WTC11 (cell line): Measurements from ENCODE around the gene SLC9C1. TPM values are rescaled to one million over a fixed set of nuclear protein-coding genes. Genes with fewer than 3 reads are reported as not detected.

Source experiments
- ATAC-seq: fragments of 200-7000 bp; cut with Tn5 transposase; 2 replicates; pipeline ENCODE4 v1.10.0; 2021; ENCODE audit warnings: mild to moderate bottlenecking, moderate library complexity
- CTCF ChIA-PET: fragments of 300-600 bp; sonication (Branson Sonifier 250); formaldehyde crosslinking; loops from one replicate; lab custom pipeline; 2021; ENCODE audit warnings: antibody characterized with exemption; lab: Charles Lee
- POLR2A ChIA-PET: fragments of 350-600 bp; sonication (Branson Sonifier 250); formaldehyde crosslinking; loops from one replicate; lab custom pipeline; 2021; ENCODE audit warnings: antibody characterized with exemption; lab: Charles Lee
- DNase-seq: peaks from one replicate; pipeline ENCODE4 v3.0.0; 2021; ENCODE audit warnings: low spot score
- H3K27ac Mint-ChIP-seq: 2 replicates; pipeline ENCODE4 v1.8.0; 2021; ENCODE audit warnings: mixed read lengths
- H3K27me3 Mint-ChIP-seq: 2 replicates; pipeline ENCODE4 v1.8.0; 2021; ENCODE audit warnings: low read depth, mild to moderate bottlenecking, moderate library complexity, mixed read lengths
- H3K36me3 Mint-ChIP-seq: 2 replicates; pipeline ENCODE4 v1.8.0; 2021; ENCODE audit warnings: mixed read lengths
- H3K4me1 Mint-ChIP-seq: 2 replicates; pipeline ENCODE4 v1.8.0; 2022; ENCODE audit warnings: mixed read lengths
- H3K4me3 Mint-ChIP-seq: 2 replicates; pipeline ENCODE4 v1.8.0; 2021; ENCODE audit warnings: mild to moderate bottlenecking, moderate library complexity, mixed read lengths
- H3K9me3 Mint-ChIP-seq: 2 replicates; pipeline ENCODE4 v1.8.0; 2021; ENCODE audit warnings: mixed read lengths
- ATF1 ChIP-seq: sonication (generic); formaldehyde crosslinking; IDR thresholded peaks from 2 replicates; pipeline ENCODE4 v1.8.1; 2023; ENCODE audit warnings: mild to moderate bottlenecking, moderate library complexity, missing genetic modification reagents
- ATF2 ChIP-seq: sonication (generic); formaldehyde crosslinking; IDR thresholded peaks from 2 replicates; pipeline ENCODE4 v1.8.1; 2022; ENCODE audit warnings: low read depth, missing genetic modification reagents, borderline replicate concordance
- E2F4 ChIP-seq: sonication (generic); formaldehyde crosslinking; IDR thresholded peaks from 2 replicates; pipeline ENCODE4 v1.8.1; 2022; ENCODE audit warnings: low read depth, mild to moderate bottlenecking, moderate library complexity, missing genetic modification reagents, borderline replicate concordance
- EMX1 ChIP-seq: fragments of 250-450 bp; sonication (Bioruptor Pico); IDR thresholded peaks from 2 replicates; pipeline ENCODE4 v1.8.0; 2021; ENCODE audit warnings: mild to moderate bottlenecking
- GRHL2 ChIP-seq: fragments of 250-450 bp; sonication (Bioruptor Pico); IDR thresholded peaks from 2 replicates; pipeline ENCODE4 v1.8.0; 2022; ENCODE audit warnings: mild to moderate bottlenecking, moderate library complexity; ENCODE audit not compliant: insufficient replicate concordance, severe bottlenecking
- HMGXB4 ChIP-seq: sonication (generic); formaldehyde crosslinking; IDR thresholded peaks from 2 replicates; pipeline ENCODE4 v1.8.1; 2023; ENCODE audit warnings: mild to moderate bottlenecking, moderate library complexity, missing genetic modification reagents
- JAZF1 ChIP-seq: fragments of 250-450 bp; sonication (Bioruptor Pico); IDR thresholded peaks from 2 replicates; pipeline ENCODE4 v1.9.0; 2021; ENCODE audit warnings: moderate library complexity, mild to moderate bottlenecking, inconsistent platforms
- RELA ChIP-seq: sonication (generic); formaldehyde crosslinking; IDR thresholded peaks from 2 replicates; pipeline ENCODE4 v1.8.1; 2022; ENCODE audit warnings: missing genetic modification reagents, mild to moderate bottlenecking, borderline replicate concordance
- TCF7 ChIP-seq: sonication (generic); formaldehyde crosslinking; IDR thresholded peaks from 2 replicates; pipeline ENCODE4 v1.8.0; 2022; ENCODE audit warnings: mild to moderate bottlenecking, low read depth, missing genetic modification reagents, moderate library complexity
- TP53 ChIP-seq: sonication (generic); formaldehyde crosslinking; IDR thresholded peaks from 2 replicates; pipeline ENCODE4 v1.8.1; 2023; ENCODE audit warnings: mild to moderate bottlenecking, missing genetic modification reagents
- ZNF121 ChIP-seq: sonication (generic); formaldehyde crosslinking; IDR thresholded peaks from 2 replicates; pipeline ENCODE4 v1.8.0; 2023; ENCODE audit warnings: missing genetic modification reagents
- ZNF416 ChIP-seq: fragments of 250-450 bp; sonication (Bioruptor Pico); IDR thresholded peaks from 2 replicates; pipeline ENCODE4 v1.9.0; 2021; ENCODE audit warnings: mild to moderate bottlenecking, inconsistent platforms
- ZNF532 ChIP-seq: fragments of 250-450 bp; sonication (Bioruptor Pico); IDR thresholded peaks from 2 replicates; pipeline ENCODE4 v1.9.0; 2021; ENCODE audit warnings: mild to moderate bottlenecking, borderline replicate concordance
- total RNA-seq: library from RNA; stranded (reverse); gene quantifications from 3 replicates; pipeline ENCODE4 v1.2.3, GENCODE V29; 2021
- TF ChIP-seq, protein P1 (sequence below): fragments of 250-450 bp; sonication (Bioruptor Pico); IDR thresholded peaks from 2 replicates; pipeline ENCODE4 v1.9.0; 2021; ENCODE audit warnings: mild to moderate bottlenecking
- TF ChIP-seq, protein P2 (sequence below): sonication (generic); formaldehyde crosslinking; IDR thresholded peaks from 2 replicates; pipeline ENCODE4 v1.8.0; 2022; ENCODE audit warnings: mild to moderate bottlenecking, missing genetic modification reagents
- TF ChIP-seq, protein P3 (sequence below): sonication (generic); formaldehyde crosslinking; IDR thresholded peaks from 2 replicates; pipeline ENCODE4 v1.8.1; 2023; ENCODE audit warnings: mild to moderate bottlenecking, missing genetic modification reagents
- TF ChIP-seq, protein P4 (sequence below): fragments of 250-450 bp; sonication (Bioruptor Pico); IDR thresholded peaks from 2 replicates; pipeline ENCODE4 v1.9.0; 2021; ENCODE audit warnings: moderate library complexity, mild to moderate bottlenecking, inconsistent platforms, borderline replicate concordance

Gene SLC9C1
- total RNA-seq, 1 experiment from 2014 or later = 3.5 TPM

DNA sequence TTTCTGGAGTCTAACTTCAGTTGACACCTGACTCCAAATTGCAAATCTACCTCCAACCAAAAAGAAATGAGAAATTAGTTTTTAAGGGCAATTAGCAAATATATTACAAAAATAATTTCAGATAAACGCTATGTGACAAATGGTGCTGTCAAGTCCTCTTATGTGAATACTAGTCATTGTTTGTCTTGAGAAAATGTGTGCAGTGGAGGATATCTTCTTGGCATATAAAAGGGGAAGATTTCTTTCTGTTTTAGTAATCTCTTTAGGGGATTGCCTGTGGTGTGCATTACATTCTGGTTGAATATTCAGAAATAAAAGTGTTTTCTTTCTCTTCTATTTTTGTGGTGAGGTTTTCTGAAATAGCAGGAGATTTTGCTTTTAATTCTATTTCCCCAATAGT is 158.0 kb downstream of the SLC9C1 start (continued):
- TF ChIP-seq, protein P1, sequence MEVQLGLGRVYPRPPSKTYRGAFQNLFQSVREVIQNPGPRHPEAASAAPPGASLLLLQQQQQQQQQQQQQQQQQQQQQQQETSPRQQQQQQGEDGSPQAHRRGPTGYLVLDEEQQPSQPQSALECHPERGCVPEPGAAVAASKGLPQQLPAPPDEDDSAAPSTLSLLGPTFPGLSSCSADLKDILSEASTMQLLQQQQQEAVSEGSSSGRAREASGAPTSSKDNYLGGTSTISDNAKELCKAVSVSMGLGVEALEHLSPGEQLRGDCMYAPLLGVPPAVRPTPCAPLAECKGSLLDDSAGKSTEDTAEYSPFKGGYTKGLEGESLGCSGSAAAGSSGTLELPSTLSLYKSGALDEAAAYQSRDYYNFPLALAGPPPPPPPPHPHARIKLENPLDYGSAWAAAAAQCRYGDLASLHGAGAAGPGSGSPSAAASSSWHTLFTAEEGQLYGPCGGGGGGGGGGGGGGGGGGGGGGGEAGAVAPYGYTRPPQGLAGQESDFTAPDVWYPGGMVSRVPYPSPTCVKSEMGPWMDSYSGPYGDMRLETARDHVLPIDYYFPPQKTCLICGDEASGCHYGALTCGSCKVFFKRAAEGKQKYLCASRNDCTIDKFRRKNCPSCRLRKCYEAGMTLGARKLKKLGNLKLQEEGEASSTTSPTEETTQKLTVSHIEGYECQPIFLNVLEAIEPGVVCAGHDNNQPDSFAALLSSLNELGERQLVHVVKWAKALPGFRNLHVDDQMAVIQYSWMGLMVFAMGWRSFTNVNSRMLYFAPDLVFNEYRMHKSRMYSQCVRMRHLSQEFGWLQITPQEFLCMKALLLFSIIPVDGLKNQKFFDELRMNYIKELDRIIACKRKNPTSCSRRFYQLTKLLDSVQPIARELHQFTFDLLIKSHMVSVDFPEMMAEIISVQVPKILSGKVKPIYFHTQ (CRISPR knock-in tag) = no peak
- TF ChIP-seq E2F4 (CRISPR knock-in tag) (no peak), EMX1 (CRISPR knock-in tag) (no peak)

GRCh38 chr3:112134335-112135124 is 159.5 kb downstream of the SLC9C1 start:
- CTCF ChIA-PET = interaction anchor here (0.6 to 2.5 kb wide), 3 partner anchors 23 to 465 kb away, joined by 3 to 5 read pairs (median 3); partner anchors contain the start of gene SLC9C1
- no peak overlapping the region for H3K27ac Mint-ChIP-seq
- POLR2A ChIA-PET = no interaction called here
- no peak for DNase-seq
- peaks cover 50% of the 10 kb centered on the region for H3K4me1 Mint-ChIP-seq
- ATAC-seq = no peak
- H3K4me3 Mint-ChIP-seq = no peak overlapping the region
- H3K27me3 Mint-ChIP-seq = no peaks in the 10 kb centered on the region
- no peaks in the 10 kb centered on the region for H3K9me3 Mint-ChIP-seq
- peaks cover 4% of the 10 kb centered on the region; the same call in 1 of the 2 replicates for H3K36me3 Mint-ChIP-seq
- TF ChIP-seq, protein P2, sequence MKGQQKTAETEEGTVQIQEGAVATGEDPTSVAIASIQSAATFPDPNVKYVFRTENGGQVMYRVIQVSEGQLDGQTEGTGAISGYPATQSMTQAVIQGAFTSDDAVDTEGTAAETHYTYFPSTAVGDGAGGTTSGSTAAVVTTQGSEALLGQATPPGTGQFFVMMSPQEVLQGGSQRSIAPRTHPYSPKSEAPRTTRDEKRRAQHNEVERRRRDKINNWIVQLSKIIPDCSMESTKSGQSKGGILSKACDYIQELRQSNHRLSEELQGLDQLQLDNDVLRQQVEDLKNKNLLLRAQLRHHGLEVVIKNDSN = no peak
- TF ChIP-seq, protein P3, sequence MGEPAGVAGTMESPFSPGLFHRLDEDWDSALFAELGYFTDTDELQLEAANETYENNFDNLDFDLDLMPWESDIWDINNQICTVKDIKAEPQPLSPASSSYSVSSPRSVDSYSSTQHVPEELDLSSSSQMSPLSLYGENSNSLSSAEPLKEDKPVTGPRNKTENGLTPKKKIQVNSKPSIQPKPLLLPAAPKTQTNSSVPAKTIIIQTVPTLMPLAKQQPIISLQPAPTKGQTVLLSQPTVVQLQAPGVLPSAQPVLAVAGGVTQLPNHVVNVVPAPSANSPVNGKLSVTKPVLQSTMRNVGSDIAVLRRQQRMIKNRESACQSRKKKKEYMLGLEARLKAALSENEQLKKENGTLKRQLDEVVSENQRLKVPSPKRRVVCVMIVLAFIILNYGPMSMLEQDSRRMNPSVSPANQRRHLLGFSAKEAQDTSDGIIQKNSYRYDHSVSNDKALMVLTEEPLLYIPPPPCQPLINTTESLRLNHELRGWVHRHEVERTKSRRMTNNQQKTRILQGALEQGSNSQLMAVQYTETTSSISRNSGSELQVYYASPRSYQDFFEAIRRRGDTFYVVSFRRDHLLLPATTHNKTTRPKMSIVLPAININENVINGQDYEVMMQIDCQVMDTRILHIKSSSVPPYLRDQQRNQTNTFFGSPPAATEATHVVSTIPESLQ (CRISPR knock-in tag) = no peak
- TF ChIP-seq RELA (CRISPR knock-in tag) = no peak
- no peak for TF ChIP-seq ZNF532
- no peak for TF ChIP-seq TP53 (CRISPR knock-in tag)
- TF ChIP-seq TCF7 (CRISPR knock-in tag) = no peak
- TF ChIP-seq E2F4 (CRISPR knock-in tag) = no peak
- TF ChIP-seq ATF1 (CRISPR knock-in tag) = no peak
- no peak for TF ChIP-seq JAZF1 (CRISPR knock-in tag)
- TF ChIP-seq ZNF121 (CRISPR knock-in tag) = no peak
- TF ChIP-seq, protein P4, sequence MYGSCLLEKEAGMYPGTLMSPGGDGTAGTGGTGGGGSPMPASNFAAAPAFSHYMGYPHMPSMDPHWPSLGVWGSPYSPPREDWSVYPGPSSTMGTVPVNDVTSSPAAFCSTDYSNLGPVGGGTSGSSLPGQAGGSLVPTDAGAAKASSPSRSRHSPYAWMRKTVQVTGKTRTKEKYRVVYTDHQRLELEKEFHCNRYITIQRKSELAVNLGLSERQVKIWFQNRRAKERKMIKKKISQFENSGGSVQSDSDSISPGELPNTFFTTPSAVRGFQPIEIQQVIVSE (CRISPR knock-in tag) = no peak
- no peak for TF ChIP-seq HMGXB4 (CRISPR knock-in tag)
- no peak for TF ChIP-seq GRHL2
- TF ChIP-seq ZNF416 (CRISPR knock-in tag) = no peak
- TF ChIP-seq ATF2 (CRISPR knock-in tag) = no peak
